RKO (cell line): ENCODE measurements around the gene MAPK8.

Experiments used
- DNase-seq: peaks from one replicate; pipeline ENCODE4 v3.0.0-alpha.2; 2016; ENCODE audit warnings: low spot score

The MAPK8 gene

DNA sequence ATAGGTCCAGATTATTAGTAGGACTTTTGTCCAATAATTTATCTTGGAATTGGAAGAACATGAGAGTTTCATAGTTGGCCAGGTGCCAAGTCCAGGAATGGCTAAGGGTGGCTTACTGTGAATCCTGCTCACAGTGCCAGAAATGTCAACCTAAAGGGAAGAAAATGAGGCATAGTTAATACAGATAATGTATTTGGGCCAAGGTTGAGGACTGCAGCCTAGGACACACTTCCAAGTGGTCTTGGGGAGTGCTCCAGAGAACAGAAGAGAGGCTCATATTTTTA is 78.2 kb downstream of the MAPK8 start:
- DNase-seq: no peak

DNA sequence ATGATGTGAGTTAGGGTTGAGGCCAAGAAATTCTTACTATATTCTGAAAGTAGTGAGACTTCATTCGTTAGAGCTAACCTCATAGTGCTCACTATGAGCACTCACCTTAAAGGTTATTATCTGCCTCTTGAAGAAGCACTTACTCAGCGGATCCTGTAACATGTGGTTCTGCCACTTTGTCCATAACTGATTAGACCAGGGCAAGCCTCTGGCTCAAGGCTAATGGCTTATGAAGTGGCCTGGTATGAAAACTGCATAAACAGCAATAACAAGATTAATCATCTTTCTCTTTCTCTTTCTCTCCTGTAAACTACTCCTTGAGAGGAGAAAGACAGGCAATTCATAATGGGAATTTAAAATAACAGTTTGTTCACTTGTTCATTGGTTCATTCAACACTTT is 82.8 kb downstream of the MAPK8 start:
- no peak for DNase-seq

DNA sequence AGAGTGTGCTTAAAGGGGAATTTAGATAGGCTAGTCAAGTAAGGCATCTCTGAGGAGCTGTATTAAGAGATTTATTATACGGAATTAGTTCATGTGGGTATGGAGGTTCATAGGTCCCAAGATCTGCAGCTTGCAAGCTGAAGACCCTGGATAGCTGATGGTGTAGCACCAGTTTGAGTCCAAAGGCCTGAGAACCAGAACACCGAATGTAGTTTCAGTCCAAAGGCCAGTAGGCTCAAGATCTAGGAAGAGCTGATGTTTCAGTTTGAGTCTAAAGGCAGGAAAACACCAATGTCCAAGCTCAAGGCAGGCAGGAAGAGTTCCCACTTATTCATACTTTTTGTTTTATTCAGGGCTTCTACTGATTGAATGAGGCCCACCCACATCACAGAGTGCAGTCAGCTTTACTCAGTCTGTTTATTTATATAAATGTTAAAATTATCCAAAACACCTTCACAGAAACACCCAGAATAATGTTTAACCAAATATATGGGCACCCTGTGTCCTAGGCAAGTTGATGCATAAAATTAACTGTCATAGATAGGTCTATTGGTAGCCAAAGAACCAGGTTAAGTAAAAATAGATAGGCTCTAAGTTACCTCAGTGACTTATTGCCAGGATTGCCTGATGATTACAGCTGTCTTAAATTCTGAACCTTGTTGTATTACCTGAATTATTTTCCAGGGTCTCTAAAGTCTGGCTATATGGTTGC is 83.5 kb downstream of the MAPK8 start:
- no peak for DNase-seq

DNA sequence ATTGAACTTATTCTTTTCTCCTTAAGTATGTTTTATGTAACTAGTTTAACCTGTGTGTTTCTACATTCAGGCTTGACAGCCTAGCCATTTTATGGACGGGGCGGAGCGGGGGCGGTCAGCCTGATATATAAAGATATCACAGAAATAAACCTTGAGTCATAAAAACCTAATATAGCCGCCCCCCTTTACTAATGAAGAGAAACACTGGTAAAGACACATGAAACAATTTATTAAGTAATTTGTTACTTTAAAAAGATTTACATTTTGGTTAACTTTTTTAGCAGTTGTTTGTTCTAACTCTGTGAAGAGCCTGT is 84.0 kb downstream of the MAPK8 start:
- DNase-seq: no peak

DNA sequence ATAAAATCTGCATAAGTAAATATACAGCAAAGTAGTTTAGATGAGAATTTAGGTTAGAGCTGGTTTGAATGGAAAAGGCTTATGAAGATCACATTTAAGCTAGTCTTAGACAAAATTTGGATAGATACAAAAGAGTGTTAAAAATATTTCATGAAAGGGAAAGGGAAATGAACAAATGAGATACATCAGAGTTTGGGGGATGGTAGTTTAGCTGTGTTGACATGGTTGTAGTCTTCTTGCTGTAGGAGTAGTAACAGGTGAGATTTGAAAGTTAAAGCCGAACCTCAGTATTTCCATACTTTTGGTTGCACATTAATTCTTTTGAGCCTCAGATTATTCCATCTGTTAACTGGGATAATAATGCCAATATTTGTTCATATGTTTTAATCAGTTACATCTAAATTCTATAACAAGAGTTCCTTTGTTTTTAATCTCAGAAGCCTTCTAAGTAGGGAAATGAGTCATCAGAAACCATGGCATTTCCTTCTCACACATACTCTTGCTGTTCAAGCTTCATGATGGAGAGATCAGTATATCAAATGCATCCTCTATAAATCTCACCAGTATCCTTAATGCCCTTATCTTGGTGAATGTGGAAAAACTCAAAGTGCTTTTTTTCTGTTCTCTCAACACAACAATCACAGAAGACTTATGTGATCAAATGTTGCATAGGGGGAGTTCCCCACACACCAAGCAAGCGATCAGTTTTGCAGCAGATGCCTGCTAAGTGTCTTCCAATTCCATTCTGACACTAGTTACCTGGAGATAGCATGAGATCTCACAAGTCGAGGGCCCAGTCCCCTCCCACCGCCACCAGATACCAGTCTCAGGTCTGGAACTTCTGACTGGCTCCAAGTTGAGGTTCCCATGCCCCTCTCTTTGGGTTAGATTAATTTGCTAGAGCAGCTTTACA is 84.7 kb downstream of the MAPK8 start:
- peak; percentile 29 for DNase-seq

DNA sequence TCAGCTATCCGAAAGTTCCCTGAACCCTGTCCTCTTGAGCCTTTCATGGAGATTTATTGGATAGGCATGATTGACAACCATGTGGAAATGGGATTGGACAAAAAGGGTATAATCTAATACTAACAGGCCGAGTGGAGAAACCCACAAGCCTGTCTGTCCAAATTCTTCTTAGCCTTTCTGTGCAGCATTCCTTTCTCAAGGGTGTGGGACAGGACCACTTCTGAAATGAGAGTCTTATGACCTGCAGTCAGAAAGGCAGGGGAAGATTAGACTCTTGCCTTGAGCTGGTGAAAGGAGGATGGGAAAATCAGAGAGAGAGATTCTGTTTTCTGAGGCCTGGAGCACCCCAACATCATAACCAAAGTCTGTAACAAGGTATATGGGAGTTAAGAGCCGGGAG is 85.5 kb downstream of the MAPK8 start:
- DNase-seq: no peak

DNA sequence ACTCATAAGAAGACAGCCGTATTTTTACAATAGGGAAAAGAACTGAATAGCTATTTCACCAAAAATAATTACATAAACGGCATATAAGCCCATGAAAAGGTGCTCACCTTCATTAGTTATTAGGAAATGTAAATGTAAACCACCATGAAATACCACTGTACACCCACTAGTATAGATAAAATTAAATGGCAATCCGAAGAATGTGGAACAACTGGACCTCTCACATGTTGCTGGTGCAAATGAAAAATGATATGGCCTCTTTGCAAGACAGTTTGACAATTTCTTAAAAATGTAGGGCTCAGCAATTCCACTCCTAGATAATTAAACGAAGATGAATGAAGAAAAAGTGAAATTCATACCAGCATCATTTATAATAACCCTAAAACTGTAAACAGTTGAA is 91.8 kb downstream of the MAPK8 start:
- DNase-seq: no peak

DNA sequence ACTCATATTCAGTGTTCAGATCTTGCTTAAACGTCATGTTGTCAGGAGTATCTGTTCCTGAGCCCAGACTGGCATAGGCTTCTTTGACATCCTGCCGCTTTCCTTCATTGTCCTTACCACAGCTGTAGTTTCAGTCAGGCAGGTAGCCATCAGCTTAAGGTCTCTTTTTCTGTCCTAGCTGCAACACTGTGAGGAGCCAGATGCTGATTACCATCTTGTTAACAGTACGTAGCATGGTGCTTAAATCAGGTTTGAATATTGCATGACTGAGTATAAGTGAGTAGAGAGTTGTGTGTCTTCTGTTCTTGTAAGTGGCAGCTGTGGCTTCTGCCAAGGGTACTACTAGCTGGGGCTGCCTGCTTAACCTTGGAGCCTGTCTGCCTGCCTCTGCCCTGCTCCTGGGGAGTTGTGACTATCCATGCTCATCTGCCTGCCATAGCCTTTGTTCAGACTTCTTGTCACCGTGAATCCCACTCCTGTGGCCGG is 92.6 kb downstream of the MAPK8 start:
- no peak for DNase-seq

DNA sequence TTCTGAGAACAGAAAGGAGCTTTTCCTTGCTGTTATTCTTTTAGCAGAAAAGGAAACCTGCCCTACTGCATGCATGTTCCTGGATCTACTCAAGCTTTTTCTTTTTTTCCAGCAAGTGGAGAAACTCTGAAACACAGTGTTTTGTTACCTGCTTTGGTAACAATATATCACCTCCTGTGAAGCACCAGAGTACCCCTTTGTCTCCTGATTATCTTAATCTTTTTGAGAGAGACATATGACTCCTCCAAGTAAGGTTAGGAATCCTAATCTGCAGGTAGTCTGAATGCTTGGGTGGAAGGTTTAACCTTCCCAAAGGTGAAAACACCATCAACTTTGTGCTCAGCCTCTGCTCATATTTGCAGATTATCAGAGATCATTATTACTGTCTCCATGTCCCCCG is 93.1 kb downstream of the MAPK8 start:
- no peak for DNase-seq

DNA sequence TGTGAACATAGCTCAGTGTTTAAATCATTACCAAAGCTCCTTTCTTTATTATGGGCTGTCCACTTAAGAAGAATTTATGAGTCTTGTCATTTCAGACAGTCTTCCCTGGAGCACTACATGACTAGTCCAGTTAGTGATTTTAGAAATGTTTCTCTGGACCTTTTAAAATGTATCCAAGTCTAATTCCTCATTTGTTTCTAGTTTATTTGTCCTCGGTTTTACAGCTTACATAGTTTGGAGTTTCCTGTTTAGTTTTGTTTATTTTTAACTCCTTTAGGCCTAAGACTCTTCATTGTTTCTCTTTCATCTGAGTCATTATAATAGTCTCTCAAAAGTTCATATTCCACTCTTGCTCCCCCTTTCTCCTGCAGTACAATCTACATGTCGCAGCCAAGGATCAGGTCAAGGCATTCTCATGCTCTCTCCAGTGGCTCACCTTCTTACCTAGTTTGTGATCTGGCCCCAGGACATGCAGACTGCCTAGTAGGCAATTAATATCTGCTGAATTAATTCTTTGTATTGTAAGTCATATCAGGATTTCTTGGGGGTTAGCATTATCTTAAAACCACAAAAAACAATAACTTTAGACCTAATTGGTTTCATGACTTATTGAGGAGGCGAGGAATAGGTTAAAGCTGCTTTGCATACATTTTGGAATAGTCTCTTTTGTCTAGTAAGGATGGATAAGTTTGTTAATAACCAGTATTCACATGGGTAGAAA is 93.8 kb downstream of the MAPK8 start:
- DNase-seq: no peak

DNA sequence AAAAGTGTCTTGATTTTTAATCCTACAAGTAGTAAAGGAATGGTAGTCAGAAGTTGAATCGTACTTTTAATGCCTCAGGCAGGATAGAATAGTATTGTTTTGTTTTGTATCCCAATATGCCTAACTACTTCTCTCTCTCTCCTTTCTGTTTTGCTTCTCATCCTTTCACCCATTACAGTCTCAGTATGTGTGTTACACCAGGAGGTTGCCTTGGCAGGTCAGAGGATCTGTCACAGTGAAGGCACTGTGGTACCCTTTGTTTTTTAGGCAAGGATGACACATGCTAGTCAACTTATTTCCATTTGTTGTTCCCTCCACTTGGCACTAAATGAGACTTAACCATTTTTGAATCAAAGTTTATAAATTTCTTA is 94.4 kb downstream of the MAPK8 start:
- DNase-seq: no peak

DNA sequence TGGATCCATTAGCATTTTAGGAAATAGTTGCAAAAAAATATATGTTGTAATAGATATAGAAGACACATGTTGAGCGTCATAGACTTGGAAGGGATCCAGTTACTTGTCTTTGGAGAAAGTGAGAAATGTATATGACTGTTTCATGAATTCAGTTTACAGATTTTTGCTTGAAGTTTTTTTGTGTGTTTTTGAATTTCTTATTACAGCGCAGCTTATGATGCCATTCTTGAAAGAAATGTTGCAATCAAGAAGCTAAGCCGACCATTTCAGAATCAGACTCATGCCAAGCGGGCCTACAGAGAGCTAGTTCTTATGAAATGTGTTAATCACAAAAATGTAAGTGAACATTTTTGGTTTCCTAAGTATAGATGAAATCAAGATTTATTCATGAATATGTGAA is 98.2 kb downstream of the MAPK8 start:
- no peak for DNase-seq

DNA sequence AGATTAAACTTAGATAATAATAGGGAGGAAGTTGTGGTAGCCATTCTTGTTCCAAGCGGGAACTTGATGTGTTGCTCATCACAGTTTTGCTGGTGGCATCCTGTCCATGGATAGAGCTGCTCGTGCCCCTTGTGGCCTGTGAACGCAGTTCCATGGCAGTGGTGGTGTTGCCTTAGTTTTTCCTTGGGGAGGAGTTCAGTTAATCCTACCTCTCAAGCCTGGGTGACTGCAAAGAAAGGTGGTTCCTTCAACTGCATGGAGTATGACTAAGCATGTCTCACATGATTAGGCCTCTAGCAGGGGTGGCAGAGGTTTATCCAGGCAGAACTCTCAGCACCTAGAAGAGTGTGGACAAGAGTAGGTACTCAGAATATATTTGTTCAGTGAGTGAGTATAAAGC is 99.7 kb downstream of the MAPK8 start:
- peak; percentile 65 for DNase-seq

DNA sequence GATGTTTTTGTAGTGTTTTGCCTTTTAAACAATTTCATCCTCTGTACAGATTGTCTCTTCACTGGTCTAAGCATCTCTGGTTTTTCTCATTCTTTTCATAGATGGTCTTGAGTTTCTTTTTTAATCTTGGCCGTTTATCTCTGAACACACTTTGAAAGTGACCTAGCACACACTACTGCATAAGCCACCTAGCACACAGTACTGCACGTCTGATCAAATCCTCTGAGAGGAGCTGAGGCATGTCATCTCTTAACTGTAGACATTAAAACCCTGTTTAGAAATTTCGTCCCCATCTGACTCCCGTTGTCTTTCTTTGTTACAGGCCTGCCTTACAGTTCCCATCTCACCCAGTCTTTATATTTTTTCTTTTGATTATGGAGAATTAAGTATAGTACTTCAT is 100.2 kb downstream of the MAPK8 start:
- DNase-seq: no peak

DNA sequence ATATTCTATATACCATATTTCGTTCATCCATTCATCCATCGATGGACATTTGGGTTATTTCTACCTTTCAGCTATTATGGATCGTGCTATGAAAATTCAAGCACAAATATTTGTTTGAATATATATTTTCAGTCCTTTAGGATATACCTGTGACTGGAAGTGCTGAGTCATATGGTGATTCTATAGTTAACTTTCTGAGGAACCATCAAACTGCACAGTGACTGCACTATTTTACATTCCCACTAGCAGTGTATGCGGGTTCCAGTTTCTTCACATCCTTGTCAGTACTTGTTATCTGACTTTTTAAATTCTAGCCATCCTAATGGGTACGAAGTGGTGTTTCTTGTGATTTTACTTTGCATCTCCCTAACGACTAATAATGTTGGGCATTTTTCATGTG is 104.0 kb downstream of the MAPK8 start:
- no peak for DNase-seq

DNA sequence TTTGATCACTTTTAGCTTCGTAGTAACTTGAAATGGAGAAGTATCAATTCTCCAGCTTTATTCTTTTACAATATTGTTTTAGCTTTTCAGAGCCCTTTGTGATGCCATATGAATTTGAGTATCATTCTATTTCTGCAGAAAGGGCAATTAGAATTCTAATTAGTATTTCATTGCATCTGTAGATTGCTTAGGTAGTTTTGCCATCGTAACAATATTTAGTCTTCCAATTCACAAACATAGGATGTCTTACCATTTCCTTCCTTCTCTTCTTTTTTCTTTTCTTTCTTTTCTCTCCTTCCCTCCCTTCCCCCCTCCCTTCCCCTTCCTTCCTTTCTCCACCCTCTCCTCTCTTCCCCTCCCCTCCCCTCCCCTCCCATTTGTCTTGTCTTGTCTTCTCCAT is 105.0 kb downstream of the MAPK8 start:
- no peak for DNase-seq

DNA sequence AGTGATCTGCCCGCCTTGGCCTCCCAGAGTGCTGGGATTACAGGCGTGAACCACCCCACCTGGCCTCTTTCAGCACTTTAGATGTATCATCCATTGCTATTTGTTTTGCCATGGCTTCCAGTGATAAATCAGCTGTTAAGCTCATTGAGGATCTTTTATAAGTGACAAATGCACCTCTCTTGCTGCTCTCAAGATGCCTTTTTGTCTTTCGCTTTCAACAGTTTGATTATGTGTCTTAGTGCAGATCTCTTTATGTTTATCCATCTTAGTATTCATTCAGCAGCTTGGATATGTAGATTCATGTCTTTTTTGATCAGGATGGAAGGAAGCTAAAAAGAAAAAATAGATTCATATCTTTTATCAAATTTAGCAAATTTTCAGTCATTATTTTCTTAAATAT is 105.6 kb downstream of the MAPK8 start:
- no peak for DNase-seq

DNA sequence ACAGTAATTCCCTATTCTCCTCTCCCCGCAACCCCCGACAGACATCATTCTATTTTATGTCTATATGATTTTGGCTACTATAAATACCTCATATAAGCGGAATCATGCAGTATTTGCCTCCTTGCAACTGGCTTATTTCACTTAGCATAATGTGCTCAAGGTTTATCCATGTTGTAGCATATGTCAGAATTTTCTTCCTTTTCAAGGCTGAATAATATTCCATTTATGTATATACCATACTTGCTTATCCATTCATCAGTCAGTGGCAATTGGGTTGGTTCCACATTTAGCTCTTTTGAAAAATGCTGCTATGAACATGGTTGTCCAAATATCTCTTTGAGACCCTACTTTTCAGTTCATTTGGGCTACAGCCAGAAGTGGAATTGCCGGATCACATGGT is 106.5 kb downstream of the MAPK8 start:
- DNase-seq: no peak

DNA sequence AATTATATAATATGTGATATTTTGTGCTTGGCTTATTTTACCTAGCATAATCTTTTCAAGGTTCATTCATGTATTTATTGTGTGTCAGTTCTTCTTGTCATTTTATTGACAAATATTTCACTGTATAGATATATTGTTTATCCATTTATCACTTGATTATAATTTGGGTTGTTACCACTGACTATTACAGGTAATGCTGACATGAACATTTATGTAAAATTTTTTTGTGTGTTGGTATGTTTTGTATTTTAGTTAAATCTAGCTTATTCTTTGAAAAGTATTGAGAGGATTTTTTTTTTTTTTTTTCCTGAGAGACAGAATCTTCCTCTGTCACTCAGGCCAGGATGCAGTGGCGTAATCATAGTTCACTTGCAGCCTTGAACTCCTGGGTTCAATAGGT is 107.7 kb downstream of the MAPK8 start:
- no peak for DNase-seq

DNA sequence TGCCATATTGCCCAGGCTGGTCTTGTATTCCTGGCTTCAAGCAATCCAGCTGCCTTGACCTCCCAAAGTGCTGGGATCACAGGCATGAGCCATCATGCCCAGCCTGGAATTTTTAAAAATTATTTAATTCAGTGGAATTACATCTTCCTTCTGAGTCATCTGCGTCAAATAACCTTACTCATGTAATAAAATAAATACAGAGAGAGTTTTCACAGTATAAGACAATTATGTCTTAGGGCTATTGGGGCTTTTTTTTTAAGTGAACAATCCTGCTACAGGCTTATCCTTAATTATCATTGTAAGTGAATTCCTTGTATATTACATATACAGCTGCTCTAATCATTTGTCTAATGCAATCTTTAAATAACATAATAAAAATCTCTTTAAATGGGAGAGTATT is 108.3 kb downstream of the MAPK8 start:
- DNase-seq: no peak

DNA sequence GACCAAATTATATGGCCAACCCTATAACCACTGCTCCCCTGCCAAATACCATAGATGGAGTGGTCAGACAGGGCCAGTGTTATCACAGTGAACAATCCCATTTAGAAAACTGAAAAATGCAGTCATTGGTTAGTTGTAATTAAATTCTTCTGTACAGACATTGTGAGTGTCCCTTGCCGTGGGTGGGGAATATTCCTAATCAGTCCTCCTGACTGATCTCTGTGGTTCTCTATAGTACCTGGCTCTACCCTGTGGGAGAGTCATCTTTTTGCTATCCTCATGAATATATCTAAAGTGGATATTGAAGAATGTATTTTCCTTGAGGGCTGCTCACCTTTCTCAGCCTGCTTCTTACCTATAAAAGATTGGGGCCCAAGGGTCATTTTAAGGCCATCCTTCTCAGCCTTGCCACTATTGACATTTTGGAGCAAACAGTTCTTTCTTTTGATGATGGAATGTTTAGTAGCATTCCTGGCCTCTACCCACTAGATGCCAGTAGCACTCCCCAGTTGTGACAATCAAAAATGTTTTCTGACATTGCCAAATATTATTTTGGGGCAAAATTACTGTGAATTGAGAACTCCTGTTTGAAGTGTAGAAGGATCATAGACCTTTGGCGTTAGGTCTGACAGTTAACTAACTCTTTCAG is 110.2 kb downstream of the MAPK8 start:
- no peak for DNase-seq

DNA sequence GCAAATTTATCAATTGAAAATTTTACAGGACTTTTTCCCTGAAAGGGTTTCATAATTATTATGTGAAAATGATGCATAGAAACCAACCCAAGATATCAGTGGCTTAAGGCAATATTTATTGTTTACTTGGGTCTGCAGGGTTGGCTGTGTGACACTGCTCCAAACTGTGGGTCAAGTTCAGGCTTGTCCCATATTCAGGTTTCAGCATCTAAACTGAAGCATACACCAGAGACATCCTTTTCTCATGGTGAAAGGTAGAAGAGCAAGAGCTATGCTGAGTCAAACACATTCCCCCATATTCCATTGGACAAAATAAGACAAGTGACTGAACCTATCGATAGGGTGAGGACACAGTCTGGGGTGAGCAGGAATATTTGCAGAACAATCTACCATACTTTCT is 110.9 kb downstream of the MAPK8 start:
- no peak for DNase-seq
